Gastrocnemius medialis (tissue), 4 donors: ENCODE data around the gene ARHGAP23.

Source experiments
- CTCF ChIP-seq, 5 experiments: fragments of 450-650 bp in 3 of 5; fragments of 200-600 bp in 2 of 5; sonication (generic) in 2 of 5; IDR thresholded peaks in 4 of 5; conservative IDR thresholded peaks in 1 of 5; 1 replicate in 4 of 5; 2 replicates in 1 of 5; pipeline ENCODE4 v1.5.1; 2016 to 2019; ENCODE audit warnings: antibody characterized with exemption in 5 of 5, mild to moderate bottlenecking in 3 of 5, moderate library complexity in 3 of 5
- POLR2A ChIP-seq, 2 donors: fragments of 450-650 bp; IDR thresholded peaks; one replicate each; pipeline ENCODE4 v1.6.1; 2017; ENCODE audit warnings: antibody characterized with exemption in 2 of 2, mild to moderate bottlenecking in 2 of 2, moderate library complexity in 2 of 2

DNA sequence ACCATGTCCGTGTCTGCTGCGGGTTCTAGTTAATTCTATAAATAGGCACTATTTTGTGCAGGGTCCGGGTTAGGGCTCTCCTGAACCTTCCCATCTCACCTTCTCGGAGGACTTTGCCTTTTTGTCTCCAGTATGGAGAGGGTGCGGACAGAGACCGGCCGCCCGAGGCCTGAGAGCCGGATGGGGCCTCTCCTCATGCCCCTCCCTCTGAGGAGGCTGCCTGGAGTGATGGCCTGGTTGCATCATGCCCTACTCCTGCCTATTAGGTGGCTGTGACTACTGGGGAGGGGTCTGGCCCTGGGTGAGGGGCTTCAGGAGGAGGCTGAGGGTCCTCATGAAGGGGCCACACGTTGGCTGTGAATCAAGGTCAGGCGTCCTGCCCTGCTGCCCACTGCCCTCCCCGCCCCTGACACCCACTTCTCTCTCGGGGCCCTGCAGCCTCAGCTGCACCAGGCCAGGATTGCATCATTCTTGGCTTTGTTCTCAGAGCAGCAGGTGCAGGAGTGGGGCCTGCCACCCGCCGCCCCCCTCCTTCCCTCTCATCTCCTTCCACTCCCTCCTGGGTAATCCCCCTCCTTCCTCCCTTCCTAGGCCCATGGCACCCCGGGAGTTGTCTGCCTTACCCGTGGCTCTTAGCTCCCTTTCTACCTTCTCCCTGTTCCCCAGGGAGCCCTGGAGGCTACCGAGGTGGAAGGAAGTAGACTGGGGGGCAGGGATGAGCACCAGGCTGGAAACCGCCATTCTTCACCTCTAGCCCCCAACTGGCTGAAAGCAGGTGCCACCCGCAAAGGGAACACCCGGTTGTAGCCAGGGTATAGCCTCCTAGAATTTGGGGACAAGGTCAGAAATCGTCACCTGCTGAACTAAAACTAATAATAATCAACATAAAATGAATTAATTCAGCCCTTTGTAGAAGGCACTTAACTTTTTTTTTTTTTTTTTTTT, 12.7 kb upstream of the ARHGAP23 start:
- TF ChIP-seq CTCF (IDR thresholded peaks at IDR 0.05 in 4 of 5, conservative IDR thresholded peaks at IDR 0.05 in 1 of 5) (no peak), POLR2A (IDR thresholded peaks at IDR 0.05) (no peak)
